Esophagus muscularis mucosa (tissue), 4 donors: ENCODE data around the gene CRTAP.

Experiments used
- CTCF ChIP-seq, 3 experiments: fragments of 200-600 bp in 2 of 3; fragments of 450-650 bp in 1 of 3; sonication (generic) in 2 of 3; IDR thresholded peaks; one replicate each; pipeline ENCODE4 v1.5.1; 2017 to 2019; ENCODE audit warnings: antibody characterized with exemption in 3 of 3, mild to moderate bottlenecking in 2 of 3, moderate library complexity in 1 of 3
- EP300 ChIP-seq: sonication (generic); formaldehyde crosslinking; IDR thresholded peaks from one replicate; pipeline ENCODE4 v1.6.1; 2017; ENCODE audit warnings: antibody characterized with exemption
- POLR2A ChIP-seq: fragments of 450-650 bp; IDR thresholded peaks from one replicate; pipeline ENCODE4 v1.6.1; 2017; ENCODE audit warnings: antibody characterized with exemption, moderate library complexity, mild to moderate bottlenecking, low read depth
- POLR2AphosphoS5 ChIP-seq, 2 donors: sonication (generic); formaldehyde crosslinking; IDR thresholded peaks; one replicate each; pipeline ENCODE4 v1.6.1; 2017; ENCODE audit warnings: antibody characterized with exemption in 2 of 2

GRCh38 chr3:33092496-33093254, 21.1 kb upstream of the CRTAP start:
- no peak for TF ChIP-seq CTCF (IDR thresholded peaks at IDR 0.05)
- TF ChIP-seq EP300, result no peak
- no peak for TF ChIP-seq POLR2A
- TF ChIP-seq POLR2AphosphoS5 (IDR thresholded peaks at IDR 0.05), result no peak
